Loucy (cell line): ENCODE results near the gene EGR1.

Experiments used
- H2AFZ ChIP-seq: fragments of 200-600 bp; sonication (generic); 2 replicates; pipeline ENCODE4 v1.6.0; 2016; ENCODE audit warnings: antibody characterized with exemption, mild to moderate bottlenecking, low read length, moderate library complexity
- H3F3A ChIP-seq: fragments of 200-600 bp; 2 replicates; pipeline ENCODE4 v1.6.0; 2016; ENCODE audit warnings: antibody characterized with exemption, low read depth, mild to moderate bottlenecking
- H3K27me3 ChIP-seq: fragments of 200-600 bp; sonication (generic); 2 replicates; pipeline ENCODE4 v1.6.1; 2014; ENCODE audit warnings: low read length, mild to moderate bottlenecking; ENCODE audit not compliant: insufficient read depth, poor library complexity, severe bottlenecking
- H3K36me3 ChIP-seq: fragments of 200-600 bp; sonication (generic); 2 replicates; pipeline ENCODE4 v1.6.1; 2016; ENCODE audit warnings: low read length; ENCODE audit not compliant: insufficient read depth
- H3K4me1 ChIP-seq: fragments of 200-600 bp; sonication (generic); 2 replicates; pipeline ENCODE4 v1.5.1; 2014; ENCODE audit warnings: low read length, mild to moderate bottlenecking; ENCODE audit not compliant: insufficient read depth, poor library complexity, severe bottlenecking
- H3K4me2 ChIP-seq: fragments of 200-600 bp; sonication (generic); 2 replicates; pipeline ENCODE4 v1.6.0; 2014; ENCODE audit warnings: antibody characterized with exemption, low read length, low read depth, mild to moderate bottlenecking; ENCODE audit not compliant: poor library complexity, severe bottlenecking
- H3K4me3 ChIP-seq: fragments of 200-600 bp; sonication (generic); 2 replicates; pipeline ENCODE4 v1.5.1; 2014; ENCODE audit warnings: low read length, mild to moderate bottlenecking, mixed read lengths; ENCODE audit not compliant: poor library complexity, severe bottlenecking
- H3K79me2 ChIP-seq: fragments of 200-600 bp; sonication (generic); 2 replicates; pipeline ENCODE4 v1.6.1; 2014; ENCODE audit warnings: low read length; ENCODE audit not compliant: insufficient read depth
- H3K9ac ChIP-seq: fragments of 200-600 bp; sonication (generic); 2 replicates; pipeline ENCODE4 v1.6.0; 2014; ENCODE audit warnings: mild to moderate bottlenecking, low read depth, low read length, moderate library complexity; ENCODE audit not compliant: poor library complexity, severe bottlenecking
- H3K9me2 ChIP-seq: fragments of 200-600 bp; sonication (generic); replicated peaks from 2 replicates; pipeline ENCODE4 v1.6.1; 2016; ENCODE audit warnings: low read depth, low read length, mixed read lengths
- H3K9me3 ChIP-seq: fragments of 200-600 bp; sonication (generic); 2 replicates; pipeline ENCODE4 v1.6.1; 2014; ENCODE audit warnings: mild to moderate bottlenecking, antibody characterized with exemption, low read length, low read depth; ENCODE audit not compliant: insufficient read depth
- H4K20me1 ChIP-seq: fragments of 200-600 bp; sonication (generic); 2 replicates; pipeline ENCODE4 v1.6.0; 2014; ENCODE audit warnings: antibody characterized with exemption, low read length, mild to moderate bottlenecking; ENCODE audit not compliant: insufficient read depth, poor library complexity, severe bottlenecking
- EZH2phosphoT487 ChIP-seq: fragments of 200-600 bp; IDR thresholded peaks from 2 replicates; pipeline ENCODE4 v1.6.1; 2018; ENCODE audit warnings: antibody characterized with exemption, mild to moderate bottlenecking, moderate library complexity, borderline replicate concordance
- TF ChIP-seq, protein P1 (sequence below): fragments of 200-600 bp; sonication (generic); conservative IDR thresholded peaks from 2 replicates; pipeline ENCODE4 v1.5.1; 2014; ENCODE audit warnings: mild to moderate bottlenecking, antibody characterized with exemption, low read length

Gene EGR1

DNA sequence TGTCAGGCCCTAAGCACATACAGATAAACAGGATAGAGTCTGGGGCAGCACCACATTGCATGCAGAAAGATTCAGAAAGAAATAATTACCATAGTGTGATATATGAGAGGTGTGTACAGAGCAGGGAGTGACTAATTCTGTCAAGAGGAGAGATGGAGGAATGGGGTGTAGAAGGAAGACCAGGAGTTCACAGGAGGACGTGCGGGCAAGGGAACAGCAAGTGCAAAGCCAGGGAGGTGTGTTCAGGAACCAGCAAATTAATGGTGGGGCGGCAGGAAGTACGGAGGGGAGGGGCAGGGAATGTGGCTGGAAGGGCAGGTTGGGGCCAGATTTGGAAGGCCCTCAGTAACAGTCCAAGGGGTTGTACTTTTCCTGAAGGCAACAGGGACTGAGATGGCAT, 17.4 kb downstream of the EGR1 start:
- Histone ChIP-seq H3K4me1 (no peaks in the 10 kb centered on the region), H3K4me2 (no peak overlapping the region), H4K20me1 (no peaks in the 10 kb centered on the region), H3K9me3 (no peaks in the 10 kb centered on the region), H3K36me3 (no peaks in the 10 kb centered on the region), H3F3A (no peaks in the 10 kb centered on the region), H3K9me2 (no peaks in the 10 kb centered on the region), H3K27me3 (no peaks in the 10 kb centered on the region), H3K9ac (no peak overlapping the region), H3K4me3 (no peak overlapping the region), H2AFZ (no peak overlapping the region), H3K79me2 (no peaks in the 10 kb centered on the region)
- no peak for TF ChIP-seq EZH2phosphoT487
- TF ChIP-seq, protein P1, sequence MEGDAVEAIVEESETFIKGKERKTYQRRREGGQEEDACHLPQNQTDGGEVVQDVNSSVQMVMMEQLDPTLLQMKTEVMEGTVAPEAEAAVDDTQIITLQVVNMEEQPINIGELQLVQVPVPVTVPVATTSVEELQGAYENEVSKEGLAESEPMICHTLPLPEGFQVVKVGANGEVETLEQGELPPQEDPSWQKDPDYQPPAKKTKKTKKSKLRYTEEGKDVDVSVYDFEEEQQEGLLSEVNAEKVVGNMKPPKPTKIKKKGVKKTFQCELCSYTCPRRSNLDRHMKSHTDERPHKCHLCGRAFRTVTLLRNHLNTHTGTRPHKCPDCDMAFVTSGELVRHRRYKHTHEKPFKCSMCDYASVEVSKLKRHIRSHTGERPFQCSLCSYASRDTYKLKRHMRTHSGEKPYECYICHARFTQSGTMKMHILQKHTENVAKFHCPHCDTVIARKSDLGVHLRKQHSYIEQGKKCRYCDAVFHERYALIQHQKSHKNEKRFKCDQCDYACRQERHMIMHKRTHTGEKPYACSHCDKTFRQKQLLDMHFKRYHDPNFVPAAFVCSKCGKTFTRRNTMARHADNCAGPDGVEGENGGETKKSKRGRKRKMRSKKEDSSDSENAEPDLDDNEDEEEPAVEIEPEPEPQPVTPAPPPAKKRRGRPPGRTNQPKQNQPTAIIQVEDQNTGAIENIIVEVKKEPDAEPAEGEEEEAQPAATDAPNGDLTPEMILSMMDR = no peak

DNA sequence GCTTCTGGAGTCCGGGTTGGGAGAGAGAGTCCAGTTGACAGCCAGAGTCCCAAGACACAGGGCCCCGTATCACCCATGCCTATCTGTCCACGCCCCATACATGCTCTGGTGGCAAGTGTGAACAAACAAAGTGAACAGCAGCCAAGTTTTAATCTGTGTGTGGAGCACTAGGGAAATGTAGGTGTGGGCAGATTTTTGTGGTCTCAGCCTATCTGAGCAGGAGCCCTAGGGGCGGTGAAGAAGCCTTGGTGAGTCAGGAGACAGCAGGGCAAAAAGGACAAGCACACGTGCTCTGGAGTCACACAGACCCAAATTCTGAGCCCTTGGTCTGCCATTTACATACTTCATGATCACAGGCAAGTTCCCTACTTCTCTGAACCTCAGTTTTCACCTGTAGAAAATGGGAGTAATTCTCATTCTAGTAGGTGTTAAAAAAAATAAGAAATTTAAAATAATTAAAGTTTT, 23.2 kb downstream of the EGR1 start:
- Histone ChIP-seq H2AFZ (no peak overlapping the region), H3K27me3 (peaks cover 30% of the 10 kb centered on the region), H3K79me2 (no peaks in the 10 kb centered on the region), H3K4me2 (no peak overlapping the region), H3K9me2 (no peaks in the 10 kb centered on the region), H3K36me3 (no peaks in the 10 kb centered on the region), H3K9ac (no peak overlapping the region), H3F3A (no peaks in the 10 kb centered on the region), H4K20me1 (no peaks in the 10 kb centered on the region), H3K9me3 (no peaks in the 10 kb centered on the region), H3K4me3 (no peak overlapping the region), H3K4me1 (peaks cover 12% of the 10 kb centered on the region)
- no peak for TF ChIP-seq EZH2phosphoT487
- TF ChIP-seq, protein P1 = no peak

DNA sequence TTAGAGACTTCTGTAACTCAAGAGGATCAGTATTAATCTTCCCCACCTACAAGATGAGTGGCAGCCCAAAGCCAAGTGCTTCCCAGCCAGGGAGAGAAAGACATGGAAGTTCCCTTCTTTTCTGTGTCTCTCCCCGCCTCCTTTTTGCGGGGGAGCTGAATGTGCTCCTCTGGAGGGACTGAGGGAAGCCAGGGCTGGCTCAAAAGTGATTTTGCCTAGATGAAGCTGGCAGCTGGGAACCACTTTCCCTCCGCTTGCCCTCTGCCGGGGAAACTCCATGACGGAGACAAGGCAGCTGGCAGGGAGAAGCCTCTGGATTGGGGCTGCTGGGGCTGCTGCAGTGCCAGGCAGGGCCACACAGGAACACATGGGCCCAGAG, 24.4 kb downstream of the EGR1 start:
- Histone ChIP-seq H3K9ac (no peak overlapping the region), H3K4me1 (peaks cover 17% of the 10 kb centered on the region)

More for the DNA sequence above, 24.4 kb downstream of the EGR1 start:
- Histone ChIP-seq H3K9me3 (no peaks in the 10 kb centered on the region), H3K9me2 (no peaks in the 10 kb centered on the region), H4K20me1 (no peaks in the 10 kb centered on the region), H3K4me2 (no peak overlapping the region), H3K36me3 (no peaks in the 10 kb centered on the region), H3K79me2 (no peaks in the 10 kb centered on the region), H2AFZ (no peak overlapping the region), H3F3A (no peaks in the 10 kb centered on the region), H3K27me3 (peaks cover 30% of the 10 kb centered on the region), H3K4me3 (no peak overlapping the region)
- TF ChIP-seq, protein P1 = no peak
- TF ChIP-seq EZH2phosphoT487 = no peak
